HepG2 (cell line): ENCODE results near the gene MEGF6. TPM values are rescaled to one million over a fixed set of nuclear protein-coding genes. Genes with fewer than 3 reads are reported as not detected.
A peak's percentile ranks its signal among the peaks of the same experiment; 100 is the strongest.

Experiments used
- ARID4A ChIP-seq: sonication (generic); formaldehyde crosslinking; IDR thresholded peaks from 2 replicates; pipeline ENCODE4 v1.5.0; 2020; ENCODE audit warnings: mild to moderate bottlenecking, missing genetic modification reagents, borderline replicate concordance
- BRCA1 ChIP-seq: sonication (generic); formaldehyde crosslinking; IDR thresholded peaks from 2 replicates; pipeline ENCODE4 v1.4.0; 2020; ENCODE audit warnings: missing genetic modification reagents
- CEBPZ ChIP-seq: IDR thresholded peaks from 2 replicates; pipeline ENCODE4 v1.6.1; 2012; ENCODE audit warnings: low read length, improper control_type of control experiment
- E2F2 ChIP-seq: sonication (generic); formaldehyde crosslinking; IDR thresholded peaks from 2 replicates; pipeline ENCODE4 v1.4.0; 2020; ENCODE audit warnings: missing genetic modification reagents, borderline replicate concordance
- GATA4 ChIP-seq: sonication (generic); IDR thresholded peaks from 2 replicates; pipeline ENCODE4 v1.6.1; 2016; ENCODE audit warnings: antibody characterized with exemption, low read depth, borderline replicate concordance
- HES4 ChIP-seq: sonication (generic); formaldehyde crosslinking; IDR thresholded peaks from 2 replicates; pipeline ENCODE4 v1.9.0; 2021; ENCODE audit warnings: mild to moderate bottlenecking, missing genetic modification reagents, borderline replicate concordance
- HNRNPL ChIP-seq: fragments of 200-400 bp; formaldehyde crosslinking; IDR thresholded peaks from 2 replicates; pipeline ENCODE4 v1.6.1; 2017; ENCODE audit warnings: mild to moderate bottlenecking, low read depth, low read length
- KDM2A ChIP-seq: sonication (generic); formaldehyde crosslinking; IDR thresholded peaks from 2 replicates; pipeline ENCODE4 v1.4.0; 2020; ENCODE audit warnings: low read depth, missing genetic modification reagents, borderline replicate concordance
- MYPOP ChIP-seq: sonication (generic); formaldehyde crosslinking; IDR thresholded peaks from 2 replicates; pipeline ENCODE4 v1.8.1; 2023; ENCODE audit warnings: mild to moderate bottlenecking, moderate library complexity, missing genetic modification reagents
- NFYC ChIP-seq: IDR thresholded peaks from 2 replicates; pipeline ENCODE4 v1.6.1; 2016; ENCODE audit warnings: missing genetic modification reagents, missing compliant biosample characterization
- PCBP2 ChIP-seq: fragments of 200-400 bp; formaldehyde crosslinking; optimal IDR thresholded peaks from 2 replicates; pipeline ENCODE3; 2018; ENCODE audit warnings: low read length, low read depth; ENCODE audit not compliant: poor library complexity, severe bottlenecking
- RXRB ChIP-seq: IDR thresholded peaks from 2 replicates; pipeline ENCODE4 v1.6.1; 2016; ENCODE audit warnings: borderline replicate concordance, missing genetic modification reagents, missing compliant biosample characterization
- THAP11 ChIP-seq: IDR thresholded peaks from 2 replicates; pipeline ENCODE4 v1.6.1; 2016; ENCODE audit warnings: missing biosample characterization, missing genetic modification reagents
- THAP7 ChIP-seq: sonication (generic); formaldehyde crosslinking; IDR thresholded peaks from 2 replicates; pipeline ENCODE4 v1.8.1; 2023; ENCODE audit warnings: mild to moderate bottlenecking, missing genetic modification reagents
- ZNF12 ChIP-seq: sonication (generic); formaldehyde crosslinking; IDR thresholded peaks from 2 replicates; pipeline ENCODE4 v1.5.0; 2020; ENCODE audit warnings: missing genetic modification reagents
- ZNF777 ChIP-seq: sonication (generic); formaldehyde crosslinking; IDR thresholded peaks from 2 replicates; pipeline ENCODE4 v1.4.0; 2020; ENCODE audit warnings: missing genetic modification reagents
- ZZZ3 ChIP-seq: sonication (generic); formaldehyde crosslinking; IDR thresholded peaks from 2 replicates; pipeline ENCODE4 v1.4.0; 2020; ENCODE audit warnings: missing genetic modification reagents, mild to moderate bottlenecking, borderline replicate concordance
- polyA plus RNA-seq, 8 experiments: library from polyadenylated mRNA; depleted of rRNA in 3 of 8; stranded (reverse) in 7 of 8; unstranded in 1 of 8; fragments of >200 nt; fragmentation: Illumina TruSeq in 4 of 8; extraction: Trizol in 4 of 8; gene quantifications; 2 replicates each; pipeline versions ENCODE4 v1.2.1 to v1.2.3, GENCODE V29; 2011 to 2016; ENCODE audit warnings: low read depth in 4 of 8, missing spikeins in 1 of 8, mixed read lengths in 1 of 8; ENCODE audit not compliant: insufficient read depth in 1 of 8
- total RNA-seq, 5 experiments: library from RNA; depleted of rRNA; stranded (reverse); fragments of >200 nt; fragmentation: Illumina TruSeq; extraction: Trizol; gene quantifications; 2 replicates each; pipeline ENCODE4 v1.2.3, GENCODE V29; 2016; ENCODE audit warnings: low read depth in 1 of 5

The MEGF6 gene
- total and polyA plus RNA-seq, 2 of the 13 experiments (the other 11 are each of a cell fraction or from before 2014, with no cell fraction given), result 1.9 TPM

GRCh38 chr1:3453203-3453761 lies 158.0 kb downstream of the MEGF6 start (continued):
- TF ChIP-seq KDM2A (CRISPR knock-in tag) (peak; percentile 80; the same call in 1 of the 2 replicates), HNRNPL (peak; percentile 73; the same call in 1 of the 2 replicates), HES4 (CRISPR knock-in tag) (0 out of 2 replicates have a peak, but pooled peaks have one; percentile 19), MYPOP (CRISPR knock-in tag) (no peak), BRCA1 (no peak), ARID4A (CRISPR knock-in tag) (peak; percentile 62; the same call in 1 of the 2 replicates), ZNF777 (CRISPR knock-in tag) (no peak), RXRB (CRISPR knock-in tag) (peak; percentile 46; the same call in 1 of the 2 replicates), CEBPZ (no peak), GATA4 (no peak), THAP11 (CRISPR knock-in tag) (peak; percentile 40; the same call in 1 of the 2 replicates), E2F2 (CRISPR knock-in tag) (no peak), ZZZ3 (CRISPR knock-in tag) (peak; percentile 73; the same call in 1 of the 2 replicates), PCBP2 (no peak), NFYC (CRISPR knock-in tag) (no peak), THAP7 (0 out of 2 replicates have a peak, but pooled peaks have one; percentile 49), ZNF12 (no peak)
